ENCODE data around the gene CEP112.

The CEP112 gene

DNA sequence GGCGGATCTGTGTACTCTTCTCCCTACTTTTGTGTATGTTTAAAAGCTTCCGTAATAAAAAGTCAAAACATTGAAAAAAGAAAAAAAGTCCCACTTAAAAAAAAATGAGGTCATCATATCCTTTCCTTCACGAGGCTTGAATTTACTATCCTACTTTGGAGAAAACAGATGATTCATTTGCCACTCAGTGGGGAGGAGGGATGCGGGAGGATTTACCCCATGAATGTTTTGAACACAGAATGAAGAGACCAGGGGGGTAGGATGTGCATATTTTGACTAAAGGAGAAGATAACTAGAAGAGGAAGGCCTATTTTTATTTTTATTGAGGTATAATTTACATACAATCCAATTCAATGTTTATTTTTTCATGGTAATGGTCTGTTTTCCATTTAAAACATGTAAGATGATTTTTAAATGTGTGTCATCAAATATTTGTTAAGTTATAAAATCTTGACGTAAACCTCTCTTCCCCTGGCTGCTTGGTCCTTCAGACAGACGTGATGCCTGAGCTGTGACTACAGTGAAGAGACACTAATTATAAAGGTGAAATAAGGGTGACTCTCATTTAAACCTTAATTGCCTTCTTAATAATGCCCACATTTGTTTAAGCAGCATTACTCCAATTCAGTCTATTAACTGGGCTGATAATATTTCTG, 495.1 kb downstream of the CEP112 start:
- H2AFZ ChIP-seq (ENCODE audit: low read depth, low read length, severe bottlenecking), result no peak overlapping the region
- H3K27me3 ChIP-seq (ENCODE audit: low read length), result no peaks in the 10 kb centered on the region
- no peak overlapping the region for H3K9ac ChIP-seq (ENCODE audit: low read length)
- no peaks in the 10 kb centered on the region for H3K79me2 ChIP-seq (ENCODE audit: insufficient read depth, low read length)
- no peaks in the 10 kb centered on the region for H3K9me3 ChIP-seq (ENCODE audit: insufficient read depth, low read length)
- no peak overlapping the region for H3K4me2 ChIP-seq (ENCODE audit: low read depth, low read length, poor library complexity, severe bottlenecking)
- TF ChIP-seq EZH2phosphoT487 (conservative IDR thresholded peaks at IDR 0.05; ENCODE audit: low read length), result no peak
- TF ChIP-seq, protein P1, sequence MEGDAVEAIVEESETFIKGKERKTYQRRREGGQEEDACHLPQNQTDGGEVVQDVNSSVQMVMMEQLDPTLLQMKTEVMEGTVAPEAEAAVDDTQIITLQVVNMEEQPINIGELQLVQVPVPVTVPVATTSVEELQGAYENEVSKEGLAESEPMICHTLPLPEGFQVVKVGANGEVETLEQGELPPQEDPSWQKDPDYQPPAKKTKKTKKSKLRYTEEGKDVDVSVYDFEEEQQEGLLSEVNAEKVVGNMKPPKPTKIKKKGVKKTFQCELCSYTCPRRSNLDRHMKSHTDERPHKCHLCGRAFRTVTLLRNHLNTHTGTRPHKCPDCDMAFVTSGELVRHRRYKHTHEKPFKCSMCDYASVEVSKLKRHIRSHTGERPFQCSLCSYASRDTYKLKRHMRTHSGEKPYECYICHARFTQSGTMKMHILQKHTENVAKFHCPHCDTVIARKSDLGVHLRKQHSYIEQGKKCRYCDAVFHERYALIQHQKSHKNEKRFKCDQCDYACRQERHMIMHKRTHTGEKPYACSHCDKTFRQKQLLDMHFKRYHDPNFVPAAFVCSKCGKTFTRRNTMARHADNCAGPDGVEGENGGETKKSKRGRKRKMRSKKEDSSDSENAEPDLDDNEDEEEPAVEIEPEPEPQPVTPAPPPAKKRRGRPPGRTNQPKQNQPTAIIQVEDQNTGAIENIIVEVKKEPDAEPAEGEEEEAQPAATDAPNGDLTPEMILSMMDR (IDR thresholded peaks at IDR 0.05; ENCODE audit: insufficient read depth, low read length, poor library complexity, severe bottlenecking), result no peak
- no peaks in the 10 kb centered on the region for H3F3A ChIP-seq (ENCODE audit: insufficient read depth)
- no peaks in the 10 kb centered on the region for H3K9me2 ChIP-seq (replicated peaks; ENCODE audit: insufficient read depth, low read length)
- H4K20me1 ChIP-seq (ENCODE audit: low read depth, low read length), result no peaks in the 10 kb centered on the region
- no peak overlapping the region for H3K27ac ChIP-seq (ENCODE audit: low read depth, low read length)
- H3K4me3 ChIP-seq (ENCODE audit: insufficient read depth, low read length, poor library complexity, severe bottlenecking), result no peak overlapping the region
- no peaks in the 10 kb centered on the region for H3K36me3 ChIP-seq (ENCODE audit: low read length)

DNA sequence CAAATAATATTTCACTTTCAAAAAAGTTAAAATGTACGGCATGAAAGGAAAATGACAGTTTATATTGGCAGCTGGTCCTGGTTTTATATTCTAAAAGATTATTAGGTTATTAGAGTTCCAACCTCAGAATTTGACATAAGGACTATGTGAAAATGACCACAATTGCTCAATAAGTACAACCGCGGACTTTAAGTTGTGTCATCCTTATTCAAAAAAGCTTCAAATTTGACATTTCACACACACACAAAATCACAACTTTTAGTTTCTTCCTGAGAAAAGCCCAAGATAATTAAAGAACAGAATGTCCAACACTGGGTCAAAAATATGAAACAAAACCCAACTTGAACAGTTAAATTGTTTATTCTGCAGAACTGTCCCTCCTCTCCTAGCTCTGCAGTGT, 497.3 kb downstream of the CEP112 start:
- TF ChIP-seq, protein P1 (IDR thresholded peaks at IDR 0.05; ENCODE audit: insufficient read depth, low read length, poor library complexity, severe bottlenecking), result no peak
- no peak for TF ChIP-seq EZH2phosphoT487 (conservative IDR thresholded peaks at IDR 0.05; ENCODE audit: low read length)
- Histone ChIP-seq H3K4me3 (ENCODE audit: insufficient read depth, low read length, poor library complexity, severe bottlenecking) (no peak overlapping the region), H3K36me3 (ENCODE audit: low read length) (no peaks in the 10 kb centered on the region), H2AFZ (ENCODE audit: low read depth, low read length, severe bottlenecking) (no peak overlapping the region), H3K27me3 (ENCODE audit: low read length) (no peaks in the 10 kb centered on the region), H3K9ac (ENCODE audit: low read length) (no peak overlapping the region), H4K20me1 (ENCODE audit: low read depth, low read length) (no peaks in the 10 kb centered on the region), H3K9me2 (replicated peaks; ENCODE audit: insufficient read depth, low read length) (no peaks in the 10 kb centered on the region), H3F3A (ENCODE audit: insufficient read depth) (no peaks in the 10 kb centered on the region), H3K27ac (ENCODE audit: low read depth, low read length) (no peak overlapping the region), H3K9me3 (ENCODE audit: insufficient read depth, low read length) (no peaks in the 10 kb centered on the region), H3K79me2 (ENCODE audit: insufficient read depth, low read length) (no peaks in the 10 kb centered on the region), H3K4me2 (ENCODE audit: low read depth, low read length, poor library complexity, severe bottlenecking) (no peak overlapping the region)

DNA sequence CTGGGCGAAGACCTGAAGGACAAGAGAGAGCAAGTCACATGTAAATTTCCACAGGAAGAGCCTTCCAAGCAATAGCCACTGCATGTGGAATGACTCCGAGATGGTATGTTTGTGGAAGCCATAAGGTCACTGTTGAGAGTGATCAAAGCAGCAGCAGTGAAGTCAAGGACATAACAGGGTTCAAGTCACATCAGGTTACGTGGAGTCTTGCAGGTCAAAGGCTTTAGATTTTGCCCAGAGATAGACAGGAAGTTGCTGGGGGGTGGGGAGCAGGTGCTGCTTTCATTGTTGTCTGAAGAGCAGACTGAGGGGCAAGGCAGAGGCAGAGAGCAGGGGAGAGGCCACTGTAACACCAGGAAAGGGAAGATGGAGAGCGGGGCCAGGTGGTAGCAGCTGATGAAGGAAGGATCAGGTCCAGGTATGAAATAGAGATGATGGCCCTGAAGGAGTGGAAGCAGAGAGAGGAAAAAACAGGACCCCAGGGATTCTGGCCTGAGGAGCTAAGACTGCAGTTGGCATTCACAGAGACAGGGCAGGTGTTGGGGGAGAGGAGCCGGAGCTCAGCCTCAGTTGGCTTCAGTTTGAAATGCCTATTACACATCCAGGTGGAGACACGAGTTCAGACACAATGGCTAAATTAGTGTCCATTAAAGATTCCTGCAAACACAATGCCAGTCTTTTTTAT, 501.2 kb downstream of the CEP112 start:
- Histone ChIP-seq H3K4me2 (ENCODE audit: low read depth, low read length, poor library complexity, severe bottlenecking) (no peak overlapping the region), H3K27ac (ENCODE audit: low read depth, low read length) (no peak overlapping the region), H3K27me3 (ENCODE audit: low read length) (no peaks in the 10 kb centered on the region), H3K4me3 (ENCODE audit: insufficient read depth, low read length, poor library complexity, severe bottlenecking) (no peak overlapping the region), H2AFZ (ENCODE audit: low read depth, low read length, severe bottlenecking) (no peak overlapping the region), H3K9me2 (replicated peaks; ENCODE audit: insufficient read depth, low read length) (no peaks in the 10 kb centered on the region), H3K9me3 (ENCODE audit: insufficient read depth, low read length) (no peaks in the 10 kb centered on the region), H3K9ac (ENCODE audit: low read length) (no peak overlapping the region), H4K20me1 (ENCODE audit: low read depth, low read length) (no peaks in the 10 kb centered on the region), H3K79me2 (ENCODE audit: insufficient read depth, low read length) (no peaks in the 10 kb centered on the region), H3K36me3 (ENCODE audit: low read length) (no peaks in the 10 kb centered on the region), H3F3A (ENCODE audit: insufficient read depth) (no peaks in the 10 kb centered on the region)
- TF ChIP-seq, protein P1 (IDR thresholded peaks at IDR 0.05; ENCODE audit: insufficient read depth, low read length, poor library complexity, severe bottlenecking), result no peak
- TF ChIP-seq EZH2phosphoT487 (conservative IDR thresholded peaks at IDR 0.05; ENCODE audit: low read length), result no peak

All from SU-DHL-6 (cell line).